K562 (cell line): ENCODE measurements around the gene TCF25. TPM values are rescaled to one million over a fixed set of nuclear protein-coding genes. Genes with fewer than 3 reads are reported as not detected.

Experiments
- CTBP1 ChIP-seq: fragments of 450-650 bp; IDR thresholded peaks from 2 replicates; pipeline ENCODE4 v1.6.1; 2016; ENCODE audit warnings: borderline replicate concordance
- DACH1 ChIP-seq: fragments of 450-650 bp; IDR thresholded peaks from 2 replicates; pipeline ENCODE4 v1.6.1; 2018; ENCODE audit not compliant: partially characterized antibody
- ELF2 ChIP-seq: fragments of 250-450 bp; sonication (Bioruptor Pico); IDR thresholded peaks from 2 replicates; pipeline ENCODE4 v1.5.0; 2021; ENCODE audit warnings: mild to moderate bottlenecking
- HMG20A ChIP-seq: fragments of 450-650 bp; formaldehyde crosslinking; conservative IDR thresholded peaks from 2 replicates; pipeline ENCODE4 v1.4.0; 2020; ENCODE audit warnings: mild to moderate bottlenecking, mixed read lengths
- MXI1 ChIP-seq: IDR thresholded peaks from 2 replicates; pipeline ENCODE4 v1.6.1; 2011; ENCODE audit warnings: low read depth, mild to moderate bottlenecking, improper control_type of control experiment, low read length
- NFXL1 ChIP-seq: fragments of 450-650 bp; formaldehyde crosslinking; IDR thresholded peaks from 2 replicates; pipeline ENCODE4 v1.4.0; 2021; ENCODE audit warnings: mild to moderate bottlenecking
- NUFIP1 ChIP-seq: fragments of 450-650 bp; IDR thresholded peaks from 2 replicates; pipeline ENCODE4 v1.6.1; 2018; ENCODE audit not compliant: partially characterized antibody
- PRMT5 ChIP-seq: sonication (generic); formaldehyde crosslinking; IDR thresholded peaks from 2 replicates; pipeline ENCODE4 v1.5.0; 2020; ENCODE audit warnings: missing genetic modification reagents
- TAL1 ChIP-seq: fragments of 450-650 bp; IDR thresholded peaks from 2 replicates; pipeline ENCODE4 v1.6.1; 2016; ENCODE audit warnings: mild to moderate bottlenecking
- WHSC1 ChIP-seq: IDR thresholded peaks from one replicate; pipeline ENCODE4 v1.6.1; 2012; ENCODE audit warnings: low read length, control low read depth, inconsistent platforms
- ZBTB1 ChIP-seq: sonication (generic); formaldehyde crosslinking; IDR thresholded peaks from 2 replicates; pipeline ENCODE4 v1.8.1; 2023; ENCODE audit warnings: missing genetic modification reagents, low read depth, mild to moderate bottlenecking, borderline replicate concordance
- ZNF197 ChIP-seq: fragments of 200-800 bp; sonication (Bioruptor generic); IDR thresholded peaks from 2 replicates; pipeline ENCODE4 v1.6.1; 2016; ENCODE audit warnings: low read depth, missing genetic modification characterization, missing compliant biosample characterization
- polyA plus RNA-seq, 8 experiments: library from polyadenylated mRNA; depleted of rRNA in 4 of 8; stranded (reverse) in 5 of 8; unstranded in 3 of 8; fragments of >200 nt; fragmentation: Nextera tagmentation in 2 of 8; fragmentation: Illumina TruSeq in 1 of 8; extraction: Ambion mirVana in 2 of 8; extraction: Trizol in 1 of 8; gene quantifications; 2 replicates each; pipeline versions ENCODE4 v1.2.1 to v1.2.3, GENCODE V29; 2011 to 2014; ENCODE audit warnings: inconsistent platforms in 1 of 8, missing spikeins in 1 of 8
- total RNA-seq, 7 experiments: library from RNA; depleted of rRNA in 6 of 7; stranded (reverse); fragments of >200 nt in 6 of 7; fragmentation: Illumina TruSeq in 2 of 7; extraction: Trizol in 2 of 7; gene quantifications; 2 replicates each; pipeline versions ENCODE4 v1.2.1 to v1.2.3, GENCODE V29; 2011 to 2021; ENCODE audit warnings: low replicate concordance in 1 of 7
- TF ChIP-seq, protein P1 (sequence below): fragments of 150-350 bp; IDR thresholded peaks from 2 replicates; pipeline ENCODE4 v1.6.1; 2014; ENCODE audit warnings: low read depth, mild to moderate bottlenecking, low read length, borderline replicate concordance
- TF ChIP-seq, protein P2 (sequence below): fragments of 450-650 bp; IDR thresholded peaks from 2 replicates; pipeline ENCODE4 v1.7.1; 2018; ENCODE audit warnings: mild to moderate bottlenecking, low read depth; ENCODE audit not compliant: partially characterized antibody
- TF ChIP-seq, protein P3 (sequence below): sonication (generic); formaldehyde crosslinking; IDR thresholded peaks from 2 replicates; pipeline ENCODE4 v1.8.0; 2022; ENCODE audit warnings: mild to moderate bottlenecking, missing genetic modification reagents
- TF ChIP-seq, protein P4 (sequence below): conservative IDR thresholded peaks from 2 replicates; pipeline ENCODE4 v1.6.1; 2011; ENCODE audit warnings: low read depth, mild to moderate bottlenecking, low read length; ENCODE audit not compliant: control insufficient read depth

Gene TCF25
- total and polyA plus RNA-seq, 9 of the 15 experiments (the other 6 are each of a cell fraction or from before 2014, with no cell fraction given), result 9.0 to 154 (median 83.8) TPM

DNA sequence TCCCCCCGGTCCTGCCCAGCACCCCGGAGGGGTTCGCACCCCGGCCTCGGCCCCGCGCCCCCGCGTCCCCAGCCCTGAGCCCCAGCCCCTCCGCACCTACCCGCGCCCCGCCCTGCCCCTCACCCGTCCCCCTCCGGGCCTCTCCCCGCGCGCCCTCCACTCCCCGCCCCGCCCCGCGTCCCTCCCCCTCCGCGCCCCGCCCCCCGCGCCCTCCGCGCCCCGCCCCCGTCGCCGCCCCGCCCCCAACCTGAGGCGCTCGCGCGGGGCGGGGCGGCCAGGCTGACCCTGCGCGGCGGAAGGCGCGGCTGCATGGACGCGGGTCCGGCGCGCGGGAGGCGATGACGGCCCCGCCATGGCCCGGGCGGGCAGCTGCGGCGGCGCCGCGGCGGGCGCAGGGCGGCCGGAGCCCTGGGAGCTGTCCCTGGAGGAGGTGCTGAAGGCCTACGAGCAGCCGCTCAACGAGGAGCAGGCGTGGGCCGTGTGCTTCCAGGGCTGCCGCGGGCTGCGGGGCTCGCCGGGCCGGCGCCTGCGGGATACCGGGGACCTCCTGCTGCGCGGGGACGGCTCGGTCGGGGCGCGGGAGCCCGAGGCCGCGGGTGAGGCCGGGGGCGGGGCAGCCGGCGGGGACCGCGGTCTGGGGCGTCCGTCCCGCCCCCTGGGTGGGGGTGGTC, 45.1 kb upstream of the TCF25 start, which contains the start of gene SPIRE2 (continued):
- TF ChIP-seq PRMT5 (CRISPR knock-in tag) (peak; percentile 89; the same call in 1 of the 2 replicates), TAL1 (no peak), NUFIP1 (no peak), DACH1 (no peak), NFXL1 (CRISPR knock-in tag) (no peak), CTBP1 (peak; percentile 83; the same call in 1 of the 2 replicates), ZBTB1 (peak; percentile 44), WHSC1 (no peak), MXI1 (peak; percentile 86), HMG20A (CRISPR knock-in tag) (no peak), ZNF197 (CRISPR knock-in tag) (peak; percentile 33; the same call in 1 of the 2 replicates), ELF2 (CRISPR knock-in tag) (no peak)
- TF ChIP-seq, protein P1, sequence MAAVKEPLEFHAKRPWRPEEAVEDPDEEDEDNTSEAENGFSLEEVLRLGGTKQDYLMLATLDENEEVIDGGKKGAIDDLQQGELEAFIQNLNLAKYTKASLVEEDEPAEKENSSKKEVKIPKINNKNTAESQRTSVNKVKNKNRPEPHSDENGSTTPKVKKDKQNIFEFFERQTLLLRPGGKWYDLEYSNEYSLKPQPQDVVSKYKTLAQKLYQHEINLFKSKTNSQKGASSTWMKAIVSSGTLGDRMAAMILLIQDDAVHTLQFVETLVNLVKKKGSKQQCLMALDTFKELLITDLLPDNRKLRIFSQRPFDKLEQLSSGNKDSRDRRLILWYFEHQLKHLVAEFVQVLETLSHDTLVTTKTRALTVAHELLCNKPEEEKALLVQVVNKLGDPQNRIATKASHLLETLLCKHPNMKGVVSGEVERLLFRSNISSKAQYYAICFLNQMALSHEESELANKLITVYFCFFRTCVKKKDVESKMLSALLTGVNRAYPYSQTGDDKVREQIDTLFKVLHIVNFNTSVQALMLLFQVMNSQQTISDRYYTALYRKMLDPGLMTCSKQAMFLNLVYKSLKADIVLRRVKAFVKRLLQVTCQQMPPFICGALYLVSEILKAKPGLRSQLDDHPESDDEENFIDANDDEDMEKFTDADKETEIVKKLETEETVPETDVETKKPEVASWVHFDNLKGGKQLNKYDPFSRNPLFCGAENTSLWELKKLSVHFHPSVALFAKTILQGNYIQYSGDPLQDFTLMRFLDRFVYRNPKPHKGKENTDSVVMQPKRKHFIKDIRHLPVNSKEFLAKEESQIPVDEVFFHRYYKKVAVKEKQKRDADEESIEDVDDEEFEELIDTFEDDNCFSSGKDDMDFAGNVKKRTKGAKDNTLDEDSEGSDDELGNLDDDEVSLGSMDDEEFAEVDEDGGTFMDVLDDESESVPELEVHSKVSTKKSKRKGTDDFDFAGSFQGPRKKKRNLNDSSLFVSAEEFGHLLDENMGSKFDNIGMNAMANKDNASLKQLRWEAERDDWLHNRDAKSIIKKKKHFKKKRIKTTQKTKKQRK, result no peak
- TF ChIP-seq, protein P2, sequence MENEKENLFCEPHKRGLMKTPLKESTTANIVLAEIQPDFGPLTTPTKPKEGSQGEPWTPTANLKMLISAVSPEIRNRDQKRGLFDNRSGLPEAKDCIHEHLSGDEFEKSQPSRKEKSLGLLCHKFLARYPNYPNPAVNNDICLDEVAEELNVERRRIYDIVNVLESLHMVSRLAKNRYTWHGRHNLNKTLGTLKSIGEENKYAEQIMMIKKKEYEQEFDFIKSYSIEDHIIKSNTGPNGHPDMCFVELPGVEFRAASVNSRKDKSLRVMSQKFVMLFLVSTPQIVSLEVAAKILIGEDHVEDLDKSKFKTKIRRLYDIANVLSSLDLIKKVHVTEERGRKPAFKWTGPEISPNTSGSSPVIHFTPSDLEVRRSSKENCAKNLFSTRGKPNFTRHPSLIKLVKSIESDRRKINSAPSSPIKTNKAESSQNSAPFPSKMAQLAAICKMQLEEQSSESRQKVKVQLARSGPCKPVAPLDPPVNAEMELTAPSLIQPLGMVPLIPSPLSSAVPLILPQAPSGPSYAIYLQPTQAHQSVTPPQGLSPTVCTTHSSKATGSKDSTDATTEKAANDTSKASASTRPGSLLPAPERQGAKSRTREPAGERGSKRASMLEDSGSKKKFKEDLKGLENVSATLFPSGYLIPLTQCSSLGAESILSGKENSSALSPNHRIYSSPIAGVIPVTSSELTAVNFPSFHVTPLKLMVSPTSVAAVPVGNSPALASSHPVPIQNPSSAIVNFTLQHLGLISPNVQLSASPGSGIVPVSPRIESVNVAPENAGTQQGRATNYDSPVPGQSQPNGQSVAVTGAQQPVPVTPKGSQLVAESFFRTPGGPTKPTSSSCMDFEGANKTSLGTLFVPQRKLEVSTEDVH, result no peak
- TF ChIP-seq, protein P3, sequence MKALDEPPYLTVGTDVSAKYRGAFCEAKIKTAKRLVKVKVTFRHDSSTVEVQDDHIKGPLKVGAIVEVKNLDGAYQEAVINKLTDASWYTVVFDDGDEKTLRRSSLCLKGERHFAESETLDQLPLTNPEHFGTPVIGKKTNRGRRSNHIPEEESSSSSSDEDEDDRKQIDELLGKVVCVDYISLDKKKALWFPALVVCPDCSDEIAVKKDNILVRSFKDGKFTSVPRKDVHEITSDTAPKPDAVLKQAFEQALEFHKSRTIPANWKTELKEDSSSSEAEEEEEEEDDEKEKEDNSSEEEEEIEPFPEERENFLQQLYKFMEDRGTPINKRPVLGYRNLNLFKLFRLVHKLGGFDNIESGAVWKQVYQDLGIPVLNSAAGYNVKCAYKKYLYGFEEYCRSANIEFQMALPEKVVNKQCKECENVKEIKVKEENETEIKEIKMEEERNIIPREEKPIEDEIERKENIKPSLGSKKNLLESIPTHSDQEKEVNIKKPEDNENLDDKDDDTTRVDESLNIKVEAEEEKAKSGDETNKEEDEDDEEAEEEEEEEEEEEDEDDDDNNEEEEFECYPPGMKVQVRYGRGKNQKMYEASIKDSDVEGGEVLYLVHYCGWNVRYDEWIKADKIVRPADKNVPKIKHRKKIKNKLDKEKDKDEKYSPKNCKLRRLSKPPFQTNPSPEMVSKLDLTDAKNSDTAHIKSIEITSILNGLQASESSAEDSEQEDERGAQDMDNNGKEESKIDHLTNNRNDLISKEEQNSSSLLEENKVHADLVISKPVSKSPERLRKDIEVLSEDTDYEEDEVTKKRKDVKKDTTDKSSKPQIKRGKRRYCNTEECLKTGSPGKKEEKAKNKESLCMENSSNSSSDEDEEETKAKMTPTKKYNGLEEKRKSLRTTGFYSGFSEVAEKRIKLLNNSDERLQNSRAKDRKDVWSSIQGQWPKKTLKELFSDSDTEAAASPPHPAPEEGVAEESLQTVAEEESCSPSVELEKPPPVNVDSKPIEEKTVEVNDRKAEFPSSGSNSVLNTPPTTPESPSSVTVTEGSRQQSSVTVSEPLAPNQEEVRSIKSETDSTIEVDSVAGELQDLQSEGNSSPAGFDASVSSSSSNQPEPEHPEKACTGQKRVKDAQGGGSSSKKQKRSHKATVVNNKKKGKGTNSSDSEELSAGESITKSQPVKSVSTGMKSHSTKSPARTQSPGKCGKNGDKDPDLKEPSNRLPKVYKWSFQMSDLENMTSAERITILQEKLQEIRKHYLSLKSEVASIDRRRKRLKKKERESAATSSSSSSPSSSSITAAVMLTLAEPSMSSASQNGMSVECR, result peak; percentile 91
- TF ChIP-seq, protein P4, sequence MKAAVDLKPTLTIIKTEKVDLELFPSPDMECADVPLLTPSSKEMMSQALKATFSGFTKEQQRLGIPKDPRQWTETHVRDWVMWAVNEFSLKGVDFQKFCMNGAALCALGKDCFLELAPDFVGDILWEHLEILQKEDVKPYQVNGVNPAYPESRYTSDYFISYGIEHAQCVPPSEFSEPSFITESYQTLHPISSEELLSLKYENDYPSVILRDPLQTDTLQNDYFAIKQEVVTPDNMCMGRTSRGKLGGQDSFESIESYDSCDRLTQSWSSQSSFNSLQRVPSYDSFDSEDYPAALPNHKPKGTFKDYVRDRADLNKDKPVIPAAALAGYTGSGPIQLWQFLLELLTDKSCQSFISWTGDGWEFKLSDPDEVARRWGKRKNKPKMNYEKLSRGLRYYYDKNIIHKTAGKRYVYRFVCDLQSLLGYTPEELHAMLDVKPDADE, result peak; percentile 92
